AG04450 (cell line): ENCODE data around the gene FUT9. TPM values are rescaled to one million over a fixed set of nuclear protein-coding genes. Genes with fewer than 3 reads are reported as not detected.

ENCODE experiments used
- CTCF ChIA-PET: fragments of 300-600, 350-600 bp; formaldehyde crosslinking; extraction: SDS; loops from one replicate; lab custom pipeline; 2022; ENCODE audit warnings: antibody characterized with exemption, inconsistent platforms; lab: Charles Lee
- POLR2A ChIA-PET: fragments of 350-600 bp; formaldehyde crosslinking; extraction: SDS; loops from one replicate; lab custom pipeline; 2021; ENCODE audit warnings: antibody characterized with exemption, inconsistent platforms; lab: Yijun Ruan, JAX
- DNase-seq: peaks from one replicate; pipeline ENCODE4 v3.0.0-alpha.2; 2011; ENCODE audit warnings: low read depth, low spot score
- H3K27ac ChIP-seq: one replicate; pipeline ENCODE4 v1.5.1; 2012; ENCODE audit warnings: low read depth, low read length, control low read depth
- H3K27me3 ChIP-seq: one replicate; pipeline ENCODE4 v1.6.0; 2012; ENCODE audit warnings: low read length; ENCODE audit not compliant: control insufficient read depth, insufficient read depth
- H3K4me3 ChIP-seq: 2 replicates; pipeline ENCODE4 v1.5.1; 2011; ENCODE audit warnings: mild to moderate bottlenecking, low read depth, low read length, control low read depth
- H3K9me3 ChIP-seq: 2 replicates; pipeline ENCODE4 v1.5.1; 2012; ENCODE audit warnings: low read length; ENCODE audit not compliant: control insufficient read depth, insufficient read depth
- CTCF ChIP-seq: IDR thresholded peaks from 2 replicates; pipeline ENCODE4 v1.5.1; 2011; ENCODE audit warnings: low read depth, low read length, control low read depth, inconsistent platforms
- polyA plus RNA-seq: library from polyadenylated mRNA; depleted of rRNA; stranded (reverse); fragments of >200 nt; gene quantifications from 2 replicates; pipeline ENCODE4 v1.2.3, GENCODE V29; 2011

Gene FUT9
- polyA plus RNA-seq, 1 experiment, result not detected

DNA sequence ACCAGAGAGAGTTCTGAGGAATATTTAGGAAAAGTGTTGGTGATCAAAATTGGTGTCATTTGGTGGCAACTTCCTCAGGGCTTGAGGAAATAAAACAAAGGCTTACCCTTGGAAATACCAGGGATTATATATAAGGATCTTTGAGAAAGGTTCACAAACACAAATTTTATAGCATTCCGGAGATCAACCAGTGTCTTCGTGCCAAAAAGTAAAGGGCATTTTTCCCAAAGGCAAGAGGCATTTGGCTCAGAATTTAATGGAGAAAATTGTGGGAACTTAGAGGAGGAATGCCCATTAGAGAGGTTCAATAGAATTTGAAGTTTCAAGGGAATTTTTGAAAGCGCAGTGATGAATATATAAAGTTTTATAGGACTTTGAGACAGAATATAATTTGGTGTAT is 179.5 kb downstream of the FUT9 start:
- no peak for TF ChIP-seq CTCF
- CTCF ChIA-PET, result no interaction called here
- Histone ChIP-seq H3K9me3 (peaks cover 3% of the 10 kb centered on the region), H3K27me3 (no peaks in the 10 kb centered on the region), H3K27ac (no peak overlapping the region), H3K4me3 (no peak overlapping the region)
- POLR2A ChIA-PET, result no interaction called here
- no peak for DNase-seq

DNA sequence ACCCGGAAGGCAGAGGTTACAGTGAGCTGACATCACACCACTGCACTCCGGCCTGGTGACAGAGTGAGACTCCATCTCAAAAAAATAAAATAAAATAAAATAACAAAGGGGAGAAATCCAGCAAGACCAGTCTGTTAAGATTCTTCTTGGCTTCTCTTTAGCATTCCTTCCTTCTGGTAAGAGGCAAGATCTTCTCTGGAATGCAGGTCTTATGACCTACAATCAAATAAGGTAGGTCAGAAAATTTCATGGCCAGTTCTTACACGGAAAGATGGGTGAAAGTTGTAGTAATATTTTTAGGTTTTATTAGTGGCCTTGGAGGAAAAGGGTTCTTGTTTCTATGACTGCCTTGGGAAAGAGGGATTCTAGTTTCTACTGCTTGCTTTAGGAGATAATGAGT is 180.9 kb downstream of the FUT9 start:
- TF ChIP-seq CTCF, result no peak
- ChIA-PET POLR2A (no interaction called here), CTCF (no interaction called here)
- H3K27ac ChIP-seq, result no peak overlapping the region
- H3K27me3 ChIP-seq, result no peaks in the 10 kb centered on the region
- H3K4me3 ChIP-seq, result no peak overlapping the region
- peaks cover 3% of the 10 kb centered on the region for H3K9me3 ChIP-seq
- DNase-seq, result no peak

DNA sequence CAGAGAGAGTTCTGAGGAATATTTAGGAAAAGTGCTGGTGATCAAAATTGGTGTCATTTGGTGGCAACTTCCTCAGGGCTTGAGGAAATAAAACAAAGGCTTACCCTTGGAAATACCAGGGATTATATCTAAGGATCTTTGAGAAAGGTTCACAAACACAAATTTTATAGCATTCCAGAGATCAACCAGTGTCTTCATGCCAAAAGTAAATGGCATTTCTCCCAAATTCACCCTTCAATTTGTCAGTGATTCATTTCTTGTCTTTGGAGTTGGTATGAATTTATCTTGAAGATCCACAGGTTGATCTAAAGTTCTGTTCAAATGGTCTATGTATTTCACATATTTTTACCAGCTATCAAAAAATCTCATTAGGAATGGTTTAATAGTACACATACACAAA is 181.5 kb downstream of the FUT9 start:
- H3K4me3 ChIP-seq, result no peak overlapping the region

DNA sequence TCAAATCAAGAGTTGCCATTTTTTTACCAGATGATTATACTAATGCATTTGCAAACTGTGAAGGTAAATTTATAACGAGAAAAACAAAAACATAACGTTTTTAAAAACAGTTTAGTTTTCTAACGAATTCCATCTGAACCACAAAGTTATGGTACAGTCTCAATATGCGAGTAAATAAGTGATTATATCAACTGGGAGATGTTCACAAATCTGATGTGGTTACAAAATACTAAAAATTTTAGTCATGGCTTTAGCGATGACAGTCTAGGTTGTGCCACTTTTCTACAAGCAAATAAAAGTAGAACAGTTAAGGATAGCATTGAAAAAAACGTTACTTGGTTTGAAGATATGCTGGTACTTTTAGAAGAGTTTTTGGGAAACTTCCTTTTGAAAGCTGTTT is 186.8 kb downstream of the FUT9 start:
- TF ChIP-seq CTCF, result no peak
- Histone ChIP-seq H3K27ac (no peak overlapping the region), H3K27me3 (no peaks in the 10 kb centered on the region), H3K9me3 (no peaks in the 10 kb centered on the region; the same call in 1 of the 2 replicates), H3K4me3 (no peak overlapping the region)
- CTCF ChIA-PET, result no interaction called here
- POLR2A ChIA-PET, result no interaction called here
- DNase-seq, result no peak

More for the DNA sequence above, 181.5 kb downstream of the FUT9 start:
- no peak for DNase-seq
- no peak for TF ChIP-seq CTCF
- peaks cover 3% of the 10 kb centered on the region for H3K9me3 ChIP-seq
- no peak overlapping the region for H3K27ac ChIP-seq
- ChIA-PET CTCF (no interaction called here), POLR2A (no interaction called here)
- no peaks in the 10 kb centered on the region for H3K27me3 ChIP-seq

DNA sequence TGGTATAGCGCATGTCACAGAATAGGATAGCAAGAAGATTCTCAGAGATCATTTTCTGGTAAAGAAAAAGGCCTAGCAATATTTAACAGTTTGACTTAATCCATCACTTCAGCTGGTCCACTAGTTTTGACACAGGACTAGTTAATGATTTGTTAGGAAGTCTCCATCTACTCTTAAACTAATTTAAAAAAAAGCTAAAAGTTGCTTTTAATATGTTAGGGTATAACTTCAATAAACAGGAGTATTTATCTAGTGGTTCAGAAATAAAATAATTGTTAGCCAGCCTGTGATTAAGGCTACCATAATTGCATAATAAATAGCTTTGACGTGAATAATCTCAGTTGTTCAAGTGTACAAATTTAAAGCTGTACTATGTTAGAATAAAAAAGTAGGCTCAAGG is 195.6 kb downstream of the FUT9 start:
- no peak for DNase-seq
- ChIA-PET POLR2A (no interaction called here), CTCF (no interaction called here)
- Histone ChIP-seq H3K27ac (no peak overlapping the region), H3K27me3 (no peaks in the 10 kb centered on the region), H3K4me3 (no peak overlapping the region), H3K9me3 (no peaks in the 10 kb centered on the region)
- TF ChIP-seq CTCF, result no peak
